Stimulated activated CD4-positive, alpha-beta T cell treated with anti-CD3 and anti-CD28 coated beads, Interleukin-15, amount 100 ng/mL, for 24 hours (primary cell): Measurements from ENCODE around the gene CCDC149.
"Not testable (repeated sequence)": the region's sequence is repeated elsewhere in the genome, so short reads cannot be mapped to it uniquely, and the experiment has no call there.

Source experiments
- DNase-seq: peaks from one replicate; pipeline ENCODE4 v3.0.0-alpha.2; 2020

Gene CCDC149

GRCh38 chr4:24915121-24915922 is 2.5 kb upstream of the CCDC149 start:
- no peak for DNase-seq

GRCh38 chr4:24914460-24914859 is 1.6 kb upstream of the CCDC149 start:
- DNase-seq, result no peak

GRCh38 chr4:24913119-24913485 is 260 bp upstream of the CCDC149 start:
- no peak for DNase-seq

GRCh38 chr4:24910499-24910898 is 2.3 kb downstream of the CCDC149 start:
- DNase-seq, result no peak

GRCh38 chr4:24909606-24910005 is 3.2 kb downstream of the CCDC149 start:
- not testable (repeated sequence) for DNase-seq

- DNase-seq, result no peak
These were observed 15.2 kb downstream of the CCDC149 start for GRCh38 chr4:24897639-24898038.

- DNase-seq, result no peak
These were observed 15.9 kb downstream of the CCDC149 start for GRCh38 chr4:24896977-24897376.

GRCh38 chr4:24896056-24896455 is 16.8 kb downstream of the CCDC149 start:
- no peak for DNase-seq

- no peak for DNase-seq
These were observed 17.4 kb downstream of the CCDC149 start for GRCh38 chr4:24895461-24895860.

GRCh38 chr4:24894846-24895245 is 18.0 kb downstream of the CCDC149 start:
- DNase-seq, result no peak

GRCh38 chr4:24894243-24894642 is 18.6 kb downstream of the CCDC149 start:
- DNase-seq, result no peak

GRCh38 chr4:24892778-24893177 is 20.1 kb downstream of the CCDC149 start:
- DNase-seq, result no peak

GRCh38 chr4:24892278-24892677 is 20.6 kb downstream of the CCDC149 start:
- DNase-seq, result no peak

GRCh38 chr4:24890561-24891126 is 22.2 kb downstream of the CCDC149 start:
- no peak for DNase-seq

GRCh38 chr4:24889991-24890390 is 22.9 kb downstream of the CCDC149 start:
- no peak for DNase-seq

GRCh38 chr4:24888475-24889344 is 24.1 kb downstream of the CCDC149 start:
- no peak for DNase-seq

GRCh38 chr4:24887881-24888430 is 24.9 kb downstream of the CCDC149 start:
- DNase-seq, result no peak

GRCh38 chr4:24886596-24886995 is 26.2 kb downstream of the CCDC149 start:
- no peak for DNase-seq

- DNase-seq, result no peak
These were observed 27.5 kb downstream of the CCDC149 start for GRCh38 chr4:24885342-24885741.

- no peak for DNase-seq
These were observed 27.9 kb downstream of the CCDC149 start for GRCh38 chr4:24884902-24885301.

- DNase-seq, result no peak
These were observed 31.2 kb downstream of the CCDC149 start for GRCh38 chr4:24881508-24882196.

- DNase-seq, result no peak
These were observed 32.7 kb downstream of the CCDC149 start for GRCh38 chr4:24880186-24880585.

- no peak for DNase-seq
These were observed 34.2 kb downstream of the CCDC149 start for GRCh38 chr4:24878636-24879016.
